CD14-positive monocyte (primary cell): ENCODE measurements around the gene LINGO4. TPM values are rescaled to one million over a fixed set of nuclear protein-coding genes. Genes with fewer than 3 reads are reported as not detected.

Source experiments
- DNase-seq, 3 donors: peaks; one replicate each; pipeline ENCODE4 v3.0.0-alpha.2; 2011 to 2022
- H2AFZ ChIP-seq: 2 replicates; pipeline ENCODE4 v1.6.0; 2012; ENCODE audit warnings: mild to moderate bottlenecking, low read depth, low read length, inconsistent platforms; ENCODE audit not compliant: insufficient read depth, poor library complexity, severe bottlenecking
- H3K27ac ChIP-seq, 2 donors: 1 replicate in 1 of 2; 2 replicates in 1 of 2; pipeline ENCODE4 v1.5.1; 2012 to 2013; ENCODE audit warnings: low read length in 2 of 2, control low read depth in 1 of 2, inconsistent platforms in 1 of 2, low read depth in 1 of 2, mild to moderate bottlenecking in 1 of 2
- H3K27me3 ChIP-seq, 2 donors: one replicate each; pipeline versions ENCODE4 v1.6.0 to v1.6.1; 2011 to 2013; ENCODE audit warnings: low read length in 2 of 2; ENCODE audit not compliant: control insufficient read depth in 2 of 2, insufficient read depth in 2 of 2
- H3K36me3 ChIP-seq, 2 donors: replicated peaks in 1 of 2; 1 replicate in 1 of 2; 2 replicates in 1 of 2; pipeline versions ENCODE4 v1.5.1 to v1.6.1; 2012 to 2013; ENCODE audit warnings: low read length in 2 of 2, control low read depth in 1 of 2, inconsistent platforms in 1 of 2, mild to moderate bottlenecking in 1 of 2; ENCODE audit not compliant: insufficient read depth in 2 of 2, control insufficient read depth in 1 of 2
- H3K4me1 ChIP-seq, 2 donors: 1 replicate in 1 of 2; 2 replicates in 1 of 2; pipeline versions ENCODE4 v1.5.1 to v1.6.1; 2012 to 2013; ENCODE audit warnings: low read length in 2 of 2, control low read depth in 1 of 2, inconsistent platforms in 1 of 2, mild to moderate bottlenecking in 1 of 2, moderate library complexity in 1 of 2; ENCODE audit not compliant: insufficient read depth in 2 of 2, control insufficient read depth in 1 of 2
- H3K4me2 ChIP-seq: replicated peaks from 2 replicates; pipeline ENCODE3; 2012; ENCODE audit warnings: low read length, moderate library complexity, mild to moderate bottlenecking; ENCODE audit not compliant: poor library complexity, severe bottlenecking; ENCODE audit errors: extremely low read depth
- H3K4me3 ChIP-seq, 3 experiments: fragments of 200-600 bp in 1 of 3; sonication (generic) in 1 of 3; replicated peaks in 1 of 3; 1 replicate in 2 of 3; 2 replicates in 1 of 3; pipeline ENCODE4 v1.5.1; 2011 to 2013; ENCODE audit warnings: low read length in 3 of 3, mild to moderate bottlenecking in 3 of 3, control low read depth in 2 of 3, low read depth in 2 of 3, inconsistent platforms in 1 of 3, moderate library complexity in 1 of 3
- H3K79me2 ChIP-seq: 2 replicates; pipeline ENCODE4 v1.6.0; 2012; ENCODE audit warnings: mild to moderate bottlenecking, control low read depth, inconsistent platforms, low read length, moderate library complexity; ENCODE audit not compliant: insufficient read depth
- H3K9ac ChIP-seq: 2 replicates; pipeline ENCODE4 v1.6.0; 2017; ENCODE audit warnings: low read length, mild to moderate bottlenecking; ENCODE audit not compliant: insufficient read depth, poor library complexity, severe bottlenecking
- H3K9me3 ChIP-seq, 2 donors: replicated peaks in 1 of 2; 1 replicate in 1 of 2; 2 replicates in 1 of 2; pipeline versions ENCODE4 v1.5.1 to v1.6.1; 2012 to 2013; ENCODE audit warnings: low read length in 2 of 2, control low read depth in 1 of 2; ENCODE audit not compliant: control insufficient read depth in 1 of 2, insufficient read depth in 1 of 2
- H4K20me1 ChIP-seq: 2 replicates; pipeline ENCODE4 v1.6.0; 2012; ENCODE audit warnings: mild to moderate bottlenecking, low read length, control low read depth, moderate library complexity; ENCODE audit not compliant: insufficient read depth
- H3K27ac Mint-ChIP-seq, 7 donors: one replicate each; pipeline ENCODE4 v1.8.0; 2020; ENCODE audit warnings: mild to moderate bottlenecking in 7 of 7, mixed read lengths in 7 of 7, moderate library complexity in 6 of 7, inconsistent platforms in 2 of 7
- H3K27me3 Mint-ChIP-seq, 3 donors: one replicate each; pipeline ENCODE4 v1.8.0; 2021 to 2022; ENCODE audit warnings: low read depth in 3 of 3, mild to moderate bottlenecking in 3 of 3, mixed read lengths in 3 of 3, moderate library complexity in 3 of 3, inconsistent platforms in 1 of 3
- H3K36me3 Mint-ChIP-seq, 2 donors: one replicate each; pipeline ENCODE4 v1.8.0; 2020; ENCODE audit warnings: mixed read lengths in 2 of 2, inconsistent platforms in 1 of 2, mild to moderate bottlenecking in 1 of 2
- H3K4me1 Mint-ChIP-seq: one replicate; pipeline ENCODE4 v1.8.0; 2020; ENCODE audit warnings: mild to moderate bottlenecking, mixed read lengths
- H3K4me3 Mint-ChIP-seq, 2 donors: one replicate each; pipeline ENCODE4 v1.8.0; 2020; ENCODE audit warnings: mild to moderate bottlenecking in 2 of 2, mixed read lengths in 2 of 2, moderate library complexity in 1 of 2
- H3K9me3 Mint-ChIP-seq, 7 donors: one replicate each; pipeline ENCODE4 v1.8.0; 2020 to 2022; ENCODE audit warnings: mixed read lengths in 7 of 7, mild to moderate bottlenecking in 6 of 7, moderate library complexity in 6 of 7, inconsistent platforms in 2 of 7
- CTCF ChIP-seq: fragments of 200-600 bp; IDR thresholded peaks from one replicate; pipeline ENCODE4 v1.8.0; 2022; ENCODE audit warnings: antibody characterized with exemption, mild to moderate bottlenecking
- WGBS: methylation state at CpG from one replicate; pipeline ENCODE4 v1.1.5; 2013; ENCODE audit warnings: missing lambda C conversion rate; ENCODE audit not compliant: insufficient coverage; 5-methylcytosine and 5-hydroxymethylcytosine counted together
- intact Hi-C, 2 donors: fragments of 100-400 bp; cut with micrococcal nuclease; formaldehyde crosslinking; loops; one replicate each; pipeline versions ENCODE4 v1.15.0 to v1.15.1; 2023
- polyA plus RNA-seq, 3 donors: library from polyadenylated mRNA; depleted of rRNA in 1 of 3; unstranded in 2 of 3; stranded (reverse) in 1 of 3; fragments of 300-500 nt in 2 of 3; fragments of >200 nt in 1 of 3; fragmentation: Illumina TruSeq in 2 of 3; gene quantifications; 1 replicate in 2 of 3; 2 replicates in 1 of 3; pipeline ENCODE4 v1.2.3, GENCODE V29; 2012 to 2021

Gene LINGO4
- polyA plus RNA-seq, 3 donors, result not detected

GRCh38 chr1:151853411-151853943 lies 48.3 kb upstream of the LINGO4 start, which contains the start of gene THEM5:
TSS of gene THEM5 (minus strand) at chr1:151853712. CDS start at chr1:151853565, 147 bp downstream.
- H3K27ac Mint-ChIP-seq, result peak within 1 kb of the TSS in 1 of 7 donors; percentile 66
- TF ChIP-seq CTCF, result no peak
- intact Hi-C loops, result no loop called here
- H3K4me1 ChIP-seq, result peaks cover 24 to 28% of the 10 kb centered on the region in 2 donors
- no peak within 1 kb of the TSS for H3K4me2 ChIP-seq
- DNase-seq, result no peak
- peaks cover 34% of the 10 kb centered on the region for H3K4me1 Mint-ChIP-seq
- no peak within 1 kb of the TSS for H3K9ac ChIP-seq
- H3K4me3 ChIP-seq, result no peak within 1 kb of the TSS
- no peaks in the 10 kb centered on the region for H3K79me2 ChIP-seq
- no peak within 1 kb of the TSS for H3K4me3 Mint-ChIP-seq
- no peak within 1 kb of the TSS for H3K27ac ChIP-seq
- no peaks in the 10 kb centered on the region for H3K36me3 ChIP-seq
- H3K9me3 ChIP-seq, result no peaks in the 10 kb centered on the region
- peaks cover 13 to 23% (median 14%) of the 10 kb centered on the region in 3 donors for H3K27me3 Mint-ChIP-seq
- H3K36me3 Mint-ChIP-seq, result no peaks in the 10 kb centered on the region
- peaks cover 0 to 8% (median 0%) of the 10 kb centered on the region in 7 donors for H3K9me3 Mint-ChIP-seq
- no peak within 1 kb of the TSS for H2AFZ ChIP-seq
- H4K20me1 ChIP-seq, result no peaks in the 10 kb centered on the region
- 67% methylated on average over 4 of the region's 5 CpGs for WGBS
- H3K27me3 ChIP-seq, result peaks cover 3 to 19% of the 10 kb centered on the region in 2 donors

GRCh38 chr1:151852733-151853132 lies 47.5 kb upstream of the LINGO4 start:
- no peaks in the 10 kb centered on the region for H3K9me3 ChIP-seq
- no peak overlapping the region for H3K4me2 ChIP-seq
- H3K4me3 Mint-ChIP-seq, result no peak overlapping the region
- intact Hi-C loops, result no loop called here
- peaks cover 19 to 30% (median 20%) of the 10 kb centered on the region in 3 donors for H3K27me3 Mint-ChIP-seq
- peaks cover 3 to 26% of the 10 kb centered on the region in 2 donors for H3K27me3 ChIP-seq
- no peak overlapping the region for H3K27ac Mint-ChIP-seq
- 80% methylated on average over 3 of the region's 4 CpGs for WGBS
- no peak overlapping the region for H2AFZ ChIP-seq
- H4K20me1 ChIP-seq, result no peaks in the 10 kb centered on the region
- peaks cover 29% of the 10 kb centered on the region for H3K4me1 Mint-ChIP-seq
- H3K4me3 ChIP-seq, result no peak overlapping the region
- H3K4me1 ChIP-seq, result peaks cover 17 to 21% of the 10 kb centered on the region in 2 donors
- H3K79me2 ChIP-seq, result no peaks in the 10 kb centered on the region
- no peak for TF ChIP-seq CTCF
- no peak for DNase-seq
- peaks cover 0 to 8% (median 0%) of the 10 kb centered on the region in 7 donors for H3K9me3 Mint-ChIP-seq
- H3K36me3 ChIP-seq, result no peaks in the 10 kb centered on the region
- no peak overlapping the region for H3K27ac ChIP-seq
- H3K9ac ChIP-seq, result no peak overlapping the region
- no peaks in the 10 kb centered on the region for H3K36me3 Mint-ChIP-seq
